Memory B cell (primary cell): Measurements from ENCODE around the gene LITAFD.
"Not testable (repeated sequence)": the region's sequence is repeated elsewhere in the genome, so short reads cannot be mapped to it uniquely, and the experiment has no call there.

Experiments
- ATAC-seq: fragments of 150-1000 bp; cut with Tn5 transposase; 2 replicates; pipeline ENCODE4 v1.10.0; 2021; ENCODE audit warnings: low read depth, mild to moderate bottlenecking, moderate library complexity
- DNase-seq, 2 donors: peaks; one replicate each; pipeline ENCODE4 v3.0.0; 2022; ENCODE audit warnings: low spot score in 2 of 2
- H3K27ac Mint-ChIP-seq: one replicate; pipeline ENCODE4 v1.8.0; 2022; ENCODE audit warnings: mild to moderate bottlenecking, moderate library complexity, mixed read lengths
- H3K27me3 Mint-ChIP-seq: one replicate; pipeline ENCODE4 v1.8.0; 2022; ENCODE audit warnings: mixed read lengths
- H3K36me3 Mint-ChIP-seq: one replicate; pipeline ENCODE4 v1.8.0; 2022; ENCODE audit warnings: mild to moderate bottlenecking, mixed read lengths
- H3K4me1 Mint-ChIP-seq: one replicate; pipeline ENCODE4 v1.8.0; 2022; ENCODE audit warnings: mixed read lengths
- H3K4me3 Mint-ChIP-seq: one replicate; pipeline ENCODE4 v1.8.0; 2022; ENCODE audit warnings: mild to moderate bottlenecking, moderate library complexity, mixed read lengths
- H3K9me3 Mint-ChIP-seq: one replicate; pipeline ENCODE4 v1.8.0; 2022; ENCODE audit warnings: mixed read lengths

The LITAFD gene

DNA sequence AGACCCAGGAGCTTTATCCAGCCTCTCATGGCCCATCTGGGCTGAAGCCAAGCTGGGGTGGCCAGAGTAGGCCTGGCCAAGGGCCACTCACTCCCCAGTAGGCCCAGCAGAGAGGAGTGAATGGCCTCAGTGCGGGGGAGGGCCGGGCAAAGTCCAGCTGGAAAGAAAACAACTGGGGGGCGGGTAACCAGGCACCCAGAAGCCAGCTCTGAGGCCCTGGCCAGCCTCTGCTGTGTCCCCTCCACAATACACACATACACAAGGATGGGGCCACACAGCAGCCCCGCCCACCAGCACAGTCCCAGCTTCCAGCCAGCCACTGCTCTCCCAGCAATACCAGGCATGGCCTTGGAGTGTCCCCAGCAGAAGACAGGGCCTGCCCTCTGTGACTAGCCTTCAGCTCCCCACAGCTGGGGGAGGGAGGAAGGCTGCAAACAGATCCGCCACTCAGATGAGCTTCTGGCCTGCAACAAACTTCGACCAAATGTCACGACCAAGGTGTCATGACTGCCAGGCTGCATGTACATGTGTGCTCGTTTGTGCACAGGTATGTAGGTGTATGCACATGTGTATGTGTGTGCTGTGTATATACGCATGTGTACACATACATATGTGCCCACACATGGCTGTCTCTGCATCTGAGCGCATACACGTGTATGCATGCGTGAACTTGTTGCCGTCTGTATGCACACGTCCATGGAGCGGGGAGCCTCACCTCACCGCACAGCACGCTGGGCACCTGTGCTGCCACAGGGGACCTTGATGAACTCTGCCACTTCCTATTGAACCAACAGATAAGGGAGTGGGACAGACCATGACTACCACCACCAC, 18.3 kb upstream of the LITAFD start:
- Mint-ChIP-seq H3K9me3 (no peaks in the 10 kb centered on the region), H3K27ac (peak overlapping the region; percentile 62), H3K36me3 (no peaks in the 10 kb centered on the region), H3K27me3 (no peaks in the 10 kb centered on the region), H3K4me1 (peaks cover 38% of the 10 kb centered on the region), H3K4me3 (peak overlapping the region; percentile 9)
- DNase-seq: no peak
- no peak for ATAC-seq

DNA sequence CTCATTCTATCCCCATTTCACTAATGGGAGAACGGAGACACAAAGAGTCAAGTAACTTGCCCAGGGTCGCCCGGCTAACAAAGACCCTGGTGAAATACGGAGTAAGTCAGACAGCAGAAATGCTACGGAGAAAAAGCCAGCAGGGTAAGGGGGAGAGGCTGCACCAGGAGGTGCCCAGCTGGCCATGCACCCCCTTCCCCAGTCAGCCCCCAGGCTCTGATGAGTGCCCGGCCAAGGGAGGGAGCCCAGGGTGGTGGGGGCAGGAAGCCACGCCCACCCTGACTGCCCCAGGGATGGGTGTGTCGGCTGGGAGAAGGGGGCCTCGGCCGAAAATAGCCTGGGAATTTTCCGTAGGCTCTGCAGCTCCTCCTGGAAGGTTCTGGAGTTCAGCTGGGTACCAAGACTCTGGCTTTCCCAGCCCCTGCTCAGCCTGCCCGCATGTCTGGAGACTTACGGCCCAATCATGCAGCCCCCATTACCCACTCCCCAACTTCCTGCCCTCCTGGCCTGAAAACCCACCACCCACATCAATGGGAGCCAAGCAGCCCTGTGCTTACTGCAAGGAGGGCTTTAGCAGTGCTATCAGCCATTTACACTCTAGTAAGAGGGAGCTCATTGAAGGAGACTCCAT, 17.6 kb upstream of the LITAFD start:
- peaks cover 43% of the 10 kb centered on the region for H3K4me1 Mint-ChIP-seq
- H3K27me3 Mint-ChIP-seq: no peaks in the 10 kb centered on the region
- DNase-seq: no peak
- no peaks in the 10 kb centered on the region for H3K36me3 Mint-ChIP-seq
- peak overlapping the region; percentile 9 for H3K4me3 Mint-ChIP-seq
- H3K27ac Mint-ChIP-seq: peak overlapping the region; percentile 62
- no peaks in the 10 kb centered on the region for H3K9me3 Mint-ChIP-seq
- ATAC-seq: no peak

DNA sequence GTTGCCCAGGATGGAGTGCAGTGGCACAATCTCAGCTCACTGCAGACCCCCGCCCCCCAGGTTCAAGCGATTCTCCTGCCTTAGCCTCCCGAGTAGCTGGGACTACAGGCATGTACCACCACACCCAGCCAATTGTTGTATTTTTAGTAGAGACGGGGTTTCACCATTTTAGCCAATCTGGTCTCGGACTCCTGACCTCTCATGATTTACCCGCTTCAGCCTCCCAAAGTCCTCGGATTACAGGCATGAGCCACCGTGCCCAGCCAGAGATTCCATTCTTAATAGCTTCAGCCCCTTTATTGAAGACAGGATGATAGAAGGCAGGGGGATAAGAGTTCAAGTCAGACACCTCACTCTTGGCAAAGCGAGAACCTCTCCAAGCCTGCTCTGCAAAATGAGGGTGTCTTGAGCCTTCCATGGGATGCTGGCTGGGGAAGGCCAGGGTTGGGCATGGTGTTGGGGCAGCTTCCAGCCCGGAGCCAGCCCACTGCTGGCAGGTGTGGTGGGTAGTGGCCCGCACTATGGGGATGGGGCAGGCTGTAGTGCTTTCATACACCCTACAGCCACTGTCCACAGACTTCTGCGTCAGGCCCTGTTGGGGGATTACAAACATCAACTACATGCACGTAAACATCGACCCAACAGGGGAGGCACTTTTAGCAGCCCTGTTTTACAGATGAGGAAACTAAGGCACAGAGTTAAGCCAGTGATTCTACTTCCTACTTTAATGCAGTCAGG, 16.8 kb upstream of the LITAFD start:
- no peak for ATAC-seq
- Mint-ChIP-seq H3K27ac (no peak overlapping the region), H3K27me3 (no peaks in the 10 kb centered on the region)

DNA sequence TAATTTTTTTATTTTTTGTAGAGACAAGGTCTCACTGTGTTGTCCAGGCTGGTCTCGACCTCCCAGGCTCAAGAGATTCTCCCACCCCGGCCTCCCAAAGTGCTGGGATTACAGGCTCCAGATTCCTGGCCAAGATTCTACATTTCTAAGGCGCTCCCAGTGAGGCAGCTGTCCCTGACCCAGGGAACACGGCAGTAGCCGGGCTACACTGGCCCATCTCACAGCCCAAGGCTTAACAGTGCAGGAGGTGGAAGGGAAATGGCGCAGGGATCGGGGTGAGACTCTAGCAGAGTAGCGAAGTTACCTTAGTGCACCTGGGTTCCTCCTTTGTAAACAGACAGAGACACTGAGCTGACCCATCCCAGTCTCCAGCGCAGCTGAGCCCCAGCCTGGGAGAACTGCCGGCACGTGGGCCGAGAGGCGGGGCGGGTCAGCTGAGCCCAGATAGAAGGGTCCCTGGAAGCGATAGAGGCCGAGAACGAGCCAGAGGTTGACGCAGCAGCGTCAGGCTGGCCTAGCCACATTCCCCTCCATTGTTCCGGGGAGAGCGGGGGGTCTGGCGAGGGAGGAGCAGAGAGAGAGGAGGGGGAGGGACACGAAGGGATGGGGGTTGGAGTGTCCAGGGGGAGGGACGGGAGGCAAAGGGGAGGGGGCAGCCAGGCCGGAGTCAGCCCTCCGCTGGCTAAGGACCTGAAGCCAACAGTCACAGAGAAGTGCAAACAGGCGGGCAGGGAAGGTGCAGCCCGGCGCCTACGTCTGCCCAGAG, 15.8 kb upstream of the LITAFD start:
- DNase-seq (no peak), ATAC-seq (no peak)
- Mint-ChIP-seq H3K4me1 (peaks cover 45% of the 10 kb centered on the region), H3K27ac (no peak overlapping the region), H3K27me3 (no peaks in the 10 kb centered on the region), H3K4me3 (peak overlapping the region; percentile 72), H3K36me3 (no peaks in the 10 kb centered on the region), H3K9me3 (no peaks in the 10 kb centered on the region)

More for the DNA sequence above, 16.8 kb upstream of the LITAFD start:
- H3K9me3 Mint-ChIP-seq: no peaks in the 10 kb centered on the region
- no peaks in the 10 kb centered on the region for H3K36me3 Mint-ChIP-seq
- H3K4me1 Mint-ChIP-seq: peaks cover 41% of the 10 kb centered on the region
- no peak for DNase-seq
- no peak overlapping the region for H3K4me3 Mint-ChIP-seq

DNA sequence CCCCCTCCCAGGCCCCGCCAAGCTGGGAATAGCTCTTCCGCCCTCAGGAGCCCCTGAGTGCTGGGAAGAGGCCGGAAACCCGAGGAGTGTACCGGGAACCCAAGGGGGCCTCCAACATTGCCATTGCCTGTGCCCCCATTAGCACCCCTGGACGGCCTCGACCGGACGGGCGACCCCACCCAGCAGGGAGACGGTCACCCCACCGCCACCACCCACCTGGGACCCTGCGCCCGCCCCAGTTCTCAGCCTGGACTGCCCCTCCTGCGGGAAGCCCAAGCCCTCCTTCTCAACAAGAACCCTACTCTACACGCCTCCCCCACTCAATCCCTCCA, 15.3 kb upstream of the LITAFD start:
- Mint-ChIP-seq H3K27ac (peak overlapping the region; percentile 86), H3K27me3 (no peaks in the 10 kb centered on the region), H3K36me3 (no peaks in the 10 kb centered on the region), H3K4me1 (peaks cover 44% of the 10 kb centered on the region), H3K9me3 (no peaks in the 10 kb centered on the region), H3K4me3 (peak overlapping the region; percentile 93)
- ATAC-seq (no peak), DNase-seq (no peak)

DNA sequence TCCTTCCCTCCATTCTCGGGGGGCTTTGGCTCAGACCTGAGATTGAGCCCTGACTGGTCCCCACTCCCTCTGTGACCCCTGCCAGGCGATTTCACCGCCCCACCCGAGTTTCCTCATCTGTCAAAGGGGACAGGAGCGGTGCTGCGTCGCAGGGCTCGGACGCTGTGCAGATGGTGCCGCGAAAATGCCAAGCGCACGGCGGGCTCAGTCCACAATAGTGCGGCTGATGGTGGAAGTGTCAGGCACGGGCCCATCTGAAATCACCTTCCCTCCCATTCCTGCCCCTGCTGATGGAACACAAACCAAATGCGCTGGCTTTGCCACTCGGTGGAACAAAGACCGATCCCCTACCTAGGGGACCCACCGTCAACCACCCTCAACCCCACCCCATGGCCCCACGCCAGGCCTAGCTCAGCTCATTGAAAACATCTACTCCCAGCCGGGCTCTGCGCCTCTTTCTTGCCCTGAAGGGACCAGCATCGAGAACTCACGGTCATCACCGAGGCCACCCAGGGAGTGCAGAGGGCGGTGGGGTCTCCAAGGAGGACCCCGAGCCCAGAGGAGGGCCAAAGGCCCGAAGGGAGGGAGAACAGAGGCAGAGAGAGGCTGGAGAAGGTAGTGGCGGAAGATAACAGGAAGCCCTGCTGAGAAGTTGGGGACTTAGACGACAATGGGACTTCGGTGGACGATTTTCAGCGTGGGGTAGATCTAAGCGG, 14.8 kb upstream of the LITAFD start:
- H3K27me3 Mint-ChIP-seq: no peaks in the 10 kb centered on the region
- peaks cover 44% of the 10 kb centered on the region for H3K4me1 Mint-ChIP-seq
- DNase-seq (no peak), ATAC-seq (no peak)
- H3K36me3 Mint-ChIP-seq: no peaks in the 10 kb centered on the region
- peak overlapping the region; percentile 93 for H3K4me3 Mint-ChIP-seq
- peak overlapping the region; percentile 86 for H3K27ac Mint-ChIP-seq
- H3K9me3 Mint-ChIP-seq: no peaks in the 10 kb centered on the region

DNA sequence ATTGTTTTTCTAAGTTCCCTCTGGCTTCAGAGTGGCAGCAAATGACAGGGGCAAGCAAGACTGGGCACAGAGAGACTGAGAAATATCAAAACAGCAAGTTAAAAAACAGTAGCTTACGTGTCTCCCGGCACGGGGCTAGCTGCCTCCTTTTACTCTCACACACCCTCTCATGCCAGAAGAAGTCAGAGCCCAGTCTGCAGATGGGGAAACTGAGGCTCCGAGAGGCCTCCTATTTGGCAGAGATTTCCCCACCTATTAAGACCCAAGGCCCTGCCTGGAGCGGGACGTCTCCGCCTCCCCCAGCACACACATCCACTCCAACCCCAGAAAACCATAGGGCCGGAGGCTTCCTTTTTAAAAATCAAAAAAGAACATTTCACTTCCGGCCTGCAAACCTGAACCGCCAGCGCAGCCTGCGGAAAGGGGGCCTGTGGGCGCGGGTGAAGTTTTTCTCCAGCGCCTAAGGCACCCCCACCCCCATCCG, 14.2 kb upstream of the LITAFD start:
- peak overlapping the region; percentile 93 for H3K4me3 Mint-ChIP-seq
- no peaks in the 10 kb centered on the region for H3K36me3 Mint-ChIP-seq
- H3K27me3 Mint-ChIP-seq: no peaks in the 10 kb centered on the region
- no peaks in the 10 kb centered on the region for H3K9me3 Mint-ChIP-seq
- peaks cover 44% of the 10 kb centered on the region for H3K4me1 Mint-ChIP-seq
- peak overlapping the region; percentile 86 for H3K27ac Mint-ChIP-seq
- ATAC-seq: no peak
- DNase-seq: no peak

DNA sequence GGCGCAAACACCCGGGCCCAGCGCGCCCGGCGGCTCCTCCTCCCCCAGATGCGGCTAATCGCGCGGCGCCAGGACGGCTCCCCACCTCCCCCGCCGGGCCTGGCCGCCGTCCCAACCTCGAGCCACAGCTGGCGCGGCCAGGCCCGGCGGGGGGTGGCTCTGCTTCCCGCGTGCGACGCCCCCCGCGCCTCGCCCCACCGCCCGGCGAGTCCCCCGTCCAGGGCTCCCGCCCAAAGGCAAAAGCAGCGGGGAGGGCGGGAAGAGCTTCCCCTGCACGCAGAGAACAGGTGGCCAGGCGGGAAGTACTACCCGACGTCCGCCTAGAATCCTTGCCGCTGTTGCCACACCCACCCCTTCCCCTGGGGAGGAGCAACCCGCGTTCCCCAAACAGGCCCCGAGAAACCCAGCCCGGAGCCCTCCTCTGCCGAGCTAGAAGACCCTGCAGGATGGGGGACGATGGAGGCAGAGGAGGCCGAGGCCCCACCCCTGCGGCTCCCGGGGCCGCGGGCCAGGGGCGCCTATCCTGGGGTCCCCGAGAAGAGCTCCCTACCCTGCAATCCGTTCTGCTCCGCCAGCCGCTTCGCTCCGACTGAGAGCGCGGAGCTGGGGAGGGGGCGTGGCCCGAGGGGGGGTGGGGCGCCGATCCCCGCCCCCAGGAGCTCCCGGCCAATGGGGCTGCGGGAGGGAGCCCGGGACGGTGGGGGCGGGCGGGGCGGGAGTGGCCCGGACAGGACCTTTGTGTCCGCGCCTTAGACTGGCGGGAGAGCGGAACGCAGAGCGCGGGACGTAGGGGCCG, 13.5 kb upstream of the LITAFD start, which contains the start of gene CARHSP1:
Gene CARHSP1 (minus strand): TSS at position 591 of the 796 bp plus-strand sequence. CDS start 9,678 bp downstream, outside the sequence.
- Mint-ChIP-seq H3K4me3 (peak within 1 kb of the TSS; percentile 93), H3K36me3 (no peaks in the 10 kb centered on the region), H3K27me3 (no peaks in the 10 kb centered on the region), H3K27ac (peak within 1 kb of the TSS; percentile 86), H3K4me1 (peaks cover 44% of the 10 kb centered on the region), H3K9me3 (no peaks in the 10 kb centered on the region)
- ATAC-seq (peak; percentile 76), DNase-seq (peak; percentile 69 to 72)

DNA sequence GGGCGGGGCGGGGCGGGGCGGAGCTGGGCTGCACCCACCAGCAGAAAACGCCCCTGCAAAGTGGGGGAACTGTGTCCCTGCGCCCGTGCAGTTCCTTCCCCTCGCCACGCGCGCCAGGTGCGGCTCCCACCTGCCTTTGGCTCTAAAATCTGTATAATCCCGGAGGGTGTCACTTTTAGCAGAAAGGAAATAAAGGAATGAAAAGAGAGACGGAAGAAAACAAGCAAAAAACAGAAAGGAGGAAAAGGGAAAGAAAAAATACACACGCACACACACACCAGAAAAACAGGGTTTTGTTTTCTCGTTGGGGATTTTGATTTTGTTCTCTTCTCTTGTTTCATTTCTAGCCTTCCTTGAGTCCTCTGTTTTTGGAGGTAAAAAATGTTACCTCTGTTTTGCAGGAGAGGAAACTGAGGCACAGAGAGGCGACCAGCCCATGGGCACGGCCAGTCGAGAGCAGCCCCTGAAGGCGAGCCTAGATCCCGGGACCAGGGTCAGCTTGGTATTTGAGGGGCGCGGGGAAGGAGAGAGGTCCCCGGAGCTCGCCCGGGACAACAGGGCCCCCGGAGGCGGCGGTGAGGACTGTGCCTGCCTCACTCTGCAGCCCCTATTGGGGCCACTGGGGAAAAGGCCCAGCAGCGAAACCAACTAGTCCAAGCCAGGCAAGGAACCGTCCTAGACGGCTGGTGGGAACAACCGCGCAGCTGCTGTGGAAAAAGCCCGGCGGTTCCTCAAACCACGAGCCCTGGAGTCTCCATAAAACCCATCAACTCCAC, 12.8 kb upstream of the LITAFD start:
- H3K4me1 Mint-ChIP-seq: peaks cover 37% of the 10 kb centered on the region
- H3K9me3 Mint-ChIP-seq: no peaks in the 10 kb centered on the region
- DNase-seq: no peak
- H3K36me3 Mint-ChIP-seq: no peaks in the 10 kb centered on the region
- ATAC-seq: no peak
- peak overlapping the region; percentile 88 for H3K4me3 Mint-ChIP-seq
- H3K27me3 Mint-ChIP-seq: no peaks in the 10 kb centered on the region
- peak overlapping the region; percentile 19 for H3K27ac Mint-ChIP-seq

DNA sequence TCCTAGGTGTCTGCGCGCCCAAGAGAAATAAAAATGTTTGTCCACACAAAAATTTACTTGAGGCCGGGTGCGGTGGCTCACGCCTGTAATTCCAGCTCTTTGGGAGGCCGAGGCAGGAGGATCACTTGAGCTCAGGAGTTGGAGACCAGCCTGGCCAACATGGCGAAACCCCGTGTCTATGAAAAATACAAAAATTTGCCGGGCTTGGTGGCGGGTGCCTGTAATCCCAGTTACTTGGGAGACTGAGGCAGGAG, 12.2 kb upstream of the LITAFD start:
- ATAC-seq, H3K9me3 Mint-ChIP-seq, H3K27ac Mint-ChIP-seq, H3K27me3 Mint-ChIP-seq, H3K4me3 Mint-ChIP-seq, DNase-seq, H3K36me3 Mint-ChIP-seq: not testable (repeated sequence)
- peaks cover 37% of the 10 kb centered on the region for H3K4me1 Mint-ChIP-seq

DNA sequence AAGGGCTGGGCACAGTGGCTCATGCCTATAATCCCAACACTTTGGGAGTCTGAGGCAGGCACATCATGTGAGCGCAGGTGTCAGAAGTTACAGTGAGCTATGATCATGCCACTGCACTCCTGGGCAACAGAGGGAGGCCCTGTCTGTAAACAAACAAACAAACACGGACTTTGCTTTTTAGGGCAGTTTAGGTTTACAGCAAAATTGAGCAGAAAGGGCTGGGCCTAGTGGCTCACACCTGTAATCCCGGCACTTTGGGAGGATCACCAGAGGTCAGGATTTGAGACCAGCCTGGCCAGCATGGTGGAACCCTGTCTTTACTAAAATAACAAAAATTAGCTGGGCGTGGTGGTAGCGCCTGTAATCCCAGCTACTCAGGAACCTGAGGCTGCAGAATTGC, 10.1 kb upstream of the LITAFD start:
- H3K27ac Mint-ChIP-seq: no peak overlapping the region
- no peak overlapping the region for H3K4me3 Mint-ChIP-seq
- ATAC-seq (no peak), DNase-seq (no peak)
- H3K36me3 Mint-ChIP-seq: no peaks in the 10 kb centered on the region
- H3K9me3 Mint-ChIP-seq: no peaks in the 10 kb centered on the region
- H3K27me3 Mint-ChIP-seq: no peaks in the 10 kb centered on the region
- peaks cover 25% of the 10 kb centered on the region for H3K4me1 Mint-ChIP-seq
